ENCODE measurements around the gene FCN3. TPM values are rescaled to one million over a fixed set of nuclear protein-coding genes. Genes with fewer than 3 reads are reported as not detected.

The FCN3 gene
- polyA plus RNA-seq, 3 donors from 2014 or later = not detected

DNA sequence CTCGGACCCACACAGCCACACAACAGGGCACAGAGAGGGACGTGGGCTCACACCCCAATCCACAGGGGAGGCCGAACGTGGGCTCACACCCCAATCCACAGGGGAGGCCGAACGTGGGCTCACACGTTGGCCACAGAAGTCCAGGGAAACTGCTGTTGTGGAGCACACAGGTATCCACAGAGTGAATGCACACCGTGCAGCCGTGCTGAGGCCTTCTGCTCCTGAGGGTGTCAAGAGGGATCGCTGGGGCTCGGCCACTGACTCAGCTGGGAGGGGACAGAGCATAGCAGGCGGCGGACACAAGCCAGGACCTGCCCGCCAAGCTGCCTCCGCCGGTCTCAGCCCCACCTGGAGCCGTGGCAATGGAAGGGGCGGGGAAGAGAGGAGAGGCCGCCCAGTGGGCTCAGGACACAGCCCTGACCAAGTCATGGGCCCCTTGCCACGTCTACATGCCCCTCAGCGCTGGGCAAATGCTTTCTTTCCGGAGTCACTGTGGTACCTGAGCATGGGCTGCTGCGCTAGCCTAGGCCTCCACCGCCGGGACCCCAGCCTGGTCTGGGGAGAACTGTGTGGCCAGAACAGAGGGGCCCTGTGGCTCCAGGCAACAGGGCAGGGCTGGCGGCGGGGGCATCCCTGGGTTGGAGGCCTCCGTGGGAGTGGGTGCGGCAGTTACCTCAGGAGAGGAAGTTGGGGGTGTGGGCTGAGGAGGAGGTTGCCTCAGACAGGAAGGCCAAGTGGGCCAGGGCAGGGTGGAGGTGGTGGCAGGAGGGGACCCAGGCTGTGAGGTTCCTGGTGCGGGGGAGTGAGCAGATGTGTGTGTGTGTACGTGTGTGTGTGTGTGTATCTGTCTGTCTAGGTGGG lies 31.6 kb downstream of the FCN3 start:
- DNase-seq = peak; percentile 85 to 88 (median 87)
- Mint-ChIP-seq H3K27me3 (ENCODE audit: low read depth in 3 of 3) (peaks cover 5 to 12% (median 11%) of the 10 kb centered on the region in 3 donors), H3K9me3 (no peaks in the 10 kb centered on the region), H3K4me3 (peak overlapping the region; percentile 96 to 100 (median 96)), H3K4me1 (peaks cover 66 to 76% of the 10 kb centered on the region in 2 donors), H3K27ac (peak overlapping the region; percentile 92 to 99 (median 95)), H3K36me3 (peaks cover 4 to 7% (median 5%) of the 10 kb centered on the region in 3 donors)

DNA sequence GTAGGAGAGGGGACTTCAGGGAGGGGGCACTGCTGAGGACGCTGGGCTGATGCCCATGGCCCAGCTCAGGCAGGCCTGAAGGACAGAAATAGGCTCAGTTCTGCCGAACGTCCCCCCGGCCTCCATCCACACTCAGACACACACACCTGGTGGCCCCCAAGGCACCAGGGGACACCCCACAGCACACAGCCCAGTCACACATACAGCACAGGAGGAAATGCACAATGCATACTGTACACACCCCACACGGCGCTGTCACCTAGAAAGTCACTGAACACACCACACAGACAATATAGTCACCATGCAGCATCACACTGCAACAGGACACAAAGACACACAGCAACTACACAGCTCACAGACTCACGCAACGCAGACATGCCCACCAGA lies 32.2 kb downstream of the FCN3 start:
- peaks cover 4 to 5% (median 5%) of the 10 kb centered on the region in 3 donors for H3K36me3 Mint-ChIP-seq

GRCh38 chr1:27341525-27342252 lies 32.9 kb downstream of the FCN3 start, which contains the start of gene SYTL1:
Gene SYTL1, plus strand, starts transcription at chr1:27342022. Its CDS starts 3,313 bp downstream, at chr1:27345335.
- Mint-ChIP-seq H3K9me3 (no peaks in the 10 kb centered on the region), H3K27me3 (ENCODE audit: low read depth in 3 of 3) (peaks cover 5 to 12% (median 11%) of the 10 kb centered on the region in 3 donors), H3K4me3 (peak within 1 kb of the TSS; percentile 96 to 100 (median 96)), H3K27ac (peak within 1 kb of the TSS; percentile 92 to 99 (median 95)), H3K4me1 (peaks cover 61 to 66% of the 10 kb centered on the region in 2 donors), H3K36me3 (peaks cover 4 to 7% (median 5%) of the 10 kb centered on the region in 3 donors)
- DNase-seq = peak; percentile 77 to 78 (median 78)

More for the DNA sequence above, 32.2 kb downstream of the FCN3 start:
- Mint-ChIP-seq H3K27ac (peak overlapping the region; percentile 92 to 99 (median 95)), H3K27me3 (ENCODE audit: low read depth in 3 of 3) (peaks cover 5 to 12% (median 11%) of the 10 kb centered on the region in 3 donors), H3K9me3 (no peaks in the 10 kb centered on the region), H3K4me1 (peaks cover 63 to 72% of the 10 kb centered on the region in 2 donors), H3K4me3 (peak overlapping the region; percentile 96 to 100 (median 96))
- DNase-seq = peak in 1 of 3 donors; percentile 18

- Mint-ChIP-seq H3K4me3 (peak overlapping the region in 3 of 5 donors; percentile 36 to 50 (median 48)), H3K4me1 (peaks cover 45 to 48% of the 10 kb centered on the region in 2 donors), H3K9me3 (no peaks in the 10 kb centered on the region), H3K27me3 (ENCODE audit: low read depth in 3 of 3) (peaks cover 5 to 12% (median 11%) of the 10 kb centered on the region in 3 donors), H3K36me3 (peaks cover 0 to 15% (median 3%) of the 10 kb centered on the region in 3 donors), H3K27ac (peak overlapping the region; percentile 67 to 97 (median 80))
- DNase-seq = no peak
Observed at GRCh38 chr1:27339213-27339612, 35.4 kb downstream of the FCN3 start.

- peaks cover 42 to 45% of the 10 kb centered on the region in 2 donors for H3K4me1 Mint-ChIP-seq
- peak overlapping the region in 5 of 6 donors; percentile 61 to 97 (median 74) for H3K27ac Mint-ChIP-seq
- no peaks in the 10 kb centered on the region for H3K9me3 Mint-ChIP-seq
- H3K36me3 Mint-ChIP-seq = peaks cover 0 to 17% (median 5%) of the 10 kb centered on the region in 3 donors
- H3K27me3 Mint-ChIP-seq (ENCODE audit: low read depth in 3 of 3) = peaks cover 5 to 12% (median 11%) of the 10 kb centered on the region in 3 donors
- no peak for DNase-seq
- peak overlapping the region in 3 of 5 donors; percentile 36 to 50 (median 49) for H3K4me3 Mint-ChIP-seq
Observed at GRCh38 chr1:27338751-27339150, 35.9 kb downstream of the FCN3 start.

DNA sequence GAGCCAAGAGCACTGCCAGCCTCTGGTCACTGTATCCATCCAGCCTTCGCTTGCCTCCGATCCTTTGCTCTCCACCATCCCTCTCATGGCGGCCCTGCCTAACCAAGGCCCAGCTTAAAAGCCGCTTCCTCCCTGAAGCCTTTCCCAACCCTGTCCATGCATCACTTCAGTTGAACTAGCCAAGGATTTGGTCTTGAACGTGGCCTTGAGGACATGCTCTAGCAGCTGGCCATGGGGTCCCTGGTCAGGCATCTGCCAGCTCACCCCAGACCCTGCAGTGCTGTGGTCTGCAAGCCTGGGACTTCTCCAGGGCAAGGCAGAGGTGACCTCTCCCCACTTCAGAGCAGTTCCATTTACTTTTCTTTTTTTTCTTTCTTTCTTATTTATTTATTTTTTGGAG lies 37.9 kb downstream of the FCN3 start:
- H3K4me1 Mint-ChIP-seq = peaks cover 45% of the 10 kb centered on the region in 2 donors
- H3K9me3 Mint-ChIP-seq = no peaks in the 10 kb centered on the region
- peaks cover 0 to 25% (median 9%) of the 10 kb centered on the region in 3 donors for H3K36me3 Mint-ChIP-seq
- H3K27me3 Mint-ChIP-seq (ENCODE audit: low read depth in 3 of 3) = peaks cover 0 to 5% (median 3%) of the 10 kb centered on the region in 3 donors
- peak overlapping the region in 1 of 6 donors; percentile 37 for H3K27ac Mint-ChIP-seq
- DNase-seq = no peak
- H3K4me3 Mint-ChIP-seq = no peak overlapping the region

DNA sequence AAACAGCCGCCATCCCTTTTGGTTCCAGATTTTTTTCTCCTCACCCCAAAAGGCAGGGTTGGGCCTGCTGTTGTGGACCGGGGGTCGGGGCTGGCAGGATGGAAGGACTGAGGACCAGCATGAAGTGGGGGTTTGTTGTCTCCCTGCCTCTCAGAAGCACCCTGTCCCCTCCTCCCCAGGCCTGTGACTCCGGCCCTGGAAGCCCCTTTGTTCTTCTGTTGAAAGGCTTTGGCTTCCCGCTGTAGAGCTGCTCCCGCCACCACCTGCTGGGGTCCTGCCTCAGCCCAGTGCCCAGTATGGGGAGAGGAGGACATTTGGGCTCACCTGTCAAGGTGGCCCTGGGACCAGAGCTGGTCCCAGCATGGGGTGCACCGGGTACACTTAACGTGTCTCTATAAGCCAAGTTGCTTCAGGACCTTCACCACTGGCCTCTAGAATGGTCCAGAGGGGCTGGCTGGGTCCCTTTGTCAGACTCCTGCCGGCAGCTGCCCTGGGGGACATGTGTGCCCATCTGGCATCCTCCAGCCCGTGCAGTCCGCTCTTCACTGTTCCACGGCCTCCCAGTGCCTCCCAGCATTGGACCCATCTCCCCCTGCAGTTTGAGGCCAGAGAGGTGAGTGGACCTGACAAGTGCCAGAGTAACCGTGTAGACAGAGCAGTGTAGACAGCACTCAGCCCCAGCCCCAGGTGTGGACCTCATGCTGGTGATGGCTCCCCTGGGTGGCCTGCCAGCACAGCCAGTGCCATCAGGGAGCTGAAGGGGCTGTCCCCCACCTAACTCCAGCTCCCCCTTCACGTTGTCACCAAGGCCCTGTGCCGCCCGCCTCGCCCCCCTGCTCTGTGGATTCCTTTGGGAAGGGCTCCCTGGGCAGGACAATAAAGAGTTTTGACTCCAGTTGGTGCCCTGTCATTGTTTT lies 38.9 kb downstream of the FCN3 start:
- no peak overlapping the region for H3K4me3 Mint-ChIP-seq
- peaks cover 0 to 25% (median 9%) of the 10 kb centered on the region in 3 donors for H3K36me3 Mint-ChIP-seq
- peaks cover 45% of the 10 kb centered on the region in 2 donors for H3K4me1 Mint-ChIP-seq
- no peak for DNase-seq
- no peaks in the 10 kb centered on the region for H3K9me3 Mint-ChIP-seq
- no peak overlapping the region for H3K27ac Mint-ChIP-seq
- peaks cover 0 to 5% (median 0%) of the 10 kb centered on the region in 3 donors for H3K27me3 Mint-ChIP-seq (ENCODE audit: low read depth in 3 of 3)

DNA sequence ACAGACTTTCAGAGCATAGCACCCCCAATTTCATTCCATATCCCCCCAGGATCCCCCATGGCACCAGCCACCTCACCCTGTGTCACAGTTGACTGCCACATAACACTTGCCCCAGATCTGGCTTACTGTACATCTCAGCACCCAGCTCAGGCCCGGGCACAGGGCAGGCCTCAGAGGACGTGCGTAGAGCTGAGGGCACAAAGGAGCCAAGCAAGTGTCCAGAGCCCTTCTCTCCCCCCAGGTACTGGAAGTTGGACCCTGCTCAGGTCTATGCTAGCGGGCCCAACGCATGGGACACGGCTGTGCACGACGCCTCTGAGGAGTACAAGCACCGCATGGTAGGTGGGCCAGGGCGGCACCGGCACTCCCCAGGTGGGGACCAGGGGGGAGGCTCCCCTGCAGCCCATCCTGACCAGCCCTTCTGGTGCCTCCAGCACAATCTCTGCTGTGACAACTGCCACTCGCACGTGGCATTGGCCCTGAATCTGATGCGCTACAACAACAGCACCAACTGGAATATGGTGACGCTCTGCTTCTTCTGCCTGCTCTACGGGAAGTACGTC lies 40.8 kb downstream of the FCN3 start:
- Mint-ChIP-seq H3K27ac (peak overlapping the region in 2 of 6 donors; percentile 45 to 72), H3K4me1 (peaks cover 40 to 42% of the 10 kb centered on the region in 2 donors), H3K27me3 (ENCODE audit: low read depth in 3 of 3) (no peaks in the 10 kb centered on the region)

DNA sequence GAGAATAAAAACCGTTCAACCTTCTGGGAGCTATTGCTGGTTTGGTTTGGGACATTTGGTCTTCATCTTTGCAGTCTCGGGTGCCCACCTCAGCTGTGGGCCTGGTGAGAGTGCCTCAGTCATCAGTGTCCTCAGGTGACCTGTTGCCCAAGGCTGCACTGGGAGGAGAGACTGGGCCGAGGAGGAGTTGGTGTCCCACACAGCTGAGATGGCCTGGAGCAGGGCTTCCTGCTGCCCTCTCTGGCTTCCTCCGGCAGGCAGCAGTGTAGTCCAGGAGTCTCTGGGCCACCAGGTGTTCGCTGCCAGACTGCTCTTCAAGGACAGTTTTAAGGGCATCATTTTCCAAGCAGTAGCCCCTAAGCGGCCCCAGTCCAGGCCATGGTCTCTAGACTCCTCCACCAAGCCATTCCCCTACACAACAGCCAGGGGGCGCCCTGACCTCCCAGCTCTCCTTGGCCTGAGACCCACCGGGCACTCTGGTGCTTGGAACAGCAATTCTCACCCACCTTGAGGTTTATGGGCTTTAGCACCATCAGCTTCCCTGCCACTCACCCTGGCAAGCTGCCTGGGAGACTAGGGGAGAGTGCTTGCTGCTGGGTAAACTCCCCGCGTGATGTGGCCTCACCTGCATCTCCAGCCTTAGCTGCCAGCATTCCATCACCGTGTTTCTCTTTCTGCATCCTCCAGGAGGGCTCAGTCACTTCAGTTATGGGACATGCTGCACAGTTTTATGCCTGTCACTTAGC lies 41.9 kb downstream of the FCN3 start:
- H3K27ac Mint-ChIP-seq = peak overlapping the region; percentile 49 to 88 (median 74)
- peak overlapping the region in 2 of 5 donors; percentile 3 to 50 for H3K4me3 Mint-ChIP-seq

More for the DNA sequence above, 40.8 kb downstream of the FCN3 start:
- Mint-ChIP-seq H3K9me3 (no peaks in the 10 kb centered on the region), H3K4me3 (no peak overlapping the region), H3K36me3 (peaks cover 0 to 25% (median 9%) of the 10 kb centered on the region in 3 donors)
- no peak for DNase-seq

DNA sequence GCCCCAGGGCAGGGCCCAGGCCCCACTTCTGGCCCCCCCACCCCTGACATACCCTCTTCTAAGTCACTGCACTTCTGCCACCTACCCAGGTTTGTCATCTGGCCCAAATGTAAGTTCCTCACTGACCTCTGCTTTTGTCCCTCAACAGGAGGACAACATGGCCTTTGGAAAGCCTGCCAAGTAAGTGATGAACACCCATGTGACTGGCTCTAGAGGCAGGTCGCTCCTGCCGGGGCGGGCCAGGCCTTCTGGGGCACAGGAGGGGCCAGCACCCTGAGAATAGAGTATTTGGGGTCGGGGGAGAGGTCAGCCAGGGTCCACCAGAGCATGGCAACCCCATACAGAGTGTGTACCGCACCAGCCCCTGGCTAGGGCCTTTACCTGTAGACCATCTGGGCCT lies 42.7 kb downstream of the FCN3 start:
- Mint-ChIP-seq H3K4me3 (peak overlapping the region in 1 of 5 donors; percentile 36), H3K27me3 (ENCODE audit: low read depth in 3 of 3) (peaks cover 0 to 1% (median 0%) of the 10 kb centered on the region in 3 donors), H3K4me1 (peaks cover 50 to 58% of the 10 kb centered on the region in 2 donors), H3K36me3 (peaks cover 6 to 25% (median 9%) of the 10 kb centered on the region in 3 donors), H3K9me3 (no peaks in the 10 kb centered on the region), H3K27ac (peak overlapping the region in 4 of 6 donors; percentile 63 to 88 (median 80))
- no peak for DNase-seq

More for the DNA sequence above, 41.9 kb downstream of the FCN3 start:
- DNase-seq = peak; percentile 65 to 69 (median 68)
- H3K9me3 Mint-ChIP-seq = no peaks in the 10 kb centered on the region
- H3K36me3 Mint-ChIP-seq = peaks cover 5 to 25% (median 9%) of the 10 kb centered on the region in 3 donors
- peaks cover 47 to 52% of the 10 kb centered on the region in 2 donors for H3K4me1 Mint-ChIP-seq
- peaks cover 0 to 1% (median 0%) of the 10 kb centered on the region in 3 donors for H3K27me3 Mint-ChIP-seq (ENCODE audit: low read depth in 3 of 3)

DNA sequence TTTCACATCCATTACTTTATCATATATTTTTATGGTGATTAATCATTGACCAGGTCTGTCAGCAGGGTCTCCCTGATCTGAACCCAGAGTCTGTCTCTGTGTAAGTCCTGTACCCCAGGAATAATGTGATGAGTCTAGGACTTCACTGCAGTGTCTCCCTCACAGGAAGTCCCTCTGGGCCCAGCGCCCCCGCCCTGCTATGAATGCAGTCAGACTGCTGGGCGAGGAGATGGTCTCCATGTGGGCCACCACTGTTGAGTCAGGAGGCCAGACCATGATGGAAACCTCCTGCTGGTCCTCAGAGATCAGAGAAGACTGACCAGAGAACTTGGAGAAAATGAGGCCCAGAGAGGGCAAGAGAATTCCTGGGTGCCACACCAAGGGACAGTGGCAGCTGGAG lies 43.2 kb downstream of the FCN3 start:
- peak overlapping the region in 3 of 6 donors; percentile 55 to 77 (median 63) for H3K27ac Mint-ChIP-seq
- no peaks in the 10 kb centered on the region for H3K9me3 Mint-ChIP-seq
- no peak overlapping the region for H3K4me3 Mint-ChIP-seq
- H3K27me3 Mint-ChIP-seq (ENCODE audit: low read depth in 3 of 3) = peaks cover 0 to 1% (median 0%) of the 10 kb centered on the region in 3 donors
- H3K4me1 Mint-ChIP-seq = peaks cover 54 to 63% of the 10 kb centered on the region in 2 donors
- DNase-seq = no peak
- H3K36me3 Mint-ChIP-seq = peaks cover 6 to 21% (median 9%) of the 10 kb centered on the region in 3 donors
